Smooth muscle cell (in vitro differentiated cells): Measurements from ENCODE around the gene TLR3. TPM values are rescaled to one million over a fixed set of nuclear protein-coding genes. Genes with fewer than 3 reads are reported as not detected.

Experiments used
- DNase-seq: peaks from one replicate; lab custom pipeline; 2025; ENCODE audit not compliant: unreplicated experiment; lab: John Stamatoyannopoulos, UW
- H2AFZ ChIP-seq: fragments of 200-600 bp; sonication (generic); 2 replicates; pipeline ENCODE4 v1.6.0; 2016; ENCODE audit warnings: antibody characterized with exemption, low read depth, mild to moderate bottlenecking
- H3F3A ChIP-seq: fragments of 200-600 bp; sonication (generic); 2 replicates; pipeline ENCODE4 v1.6.0; 2017; ENCODE audit warnings: antibody characterized with exemption, low read depth
- H3K27ac ChIP-seq: fragments of 200-600 bp; sonication (generic); 2 replicates; pipeline ENCODE4 v1.5.1; 2016; ENCODE audit warnings: low read depth, mild to moderate bottlenecking
- H3K27me3 ChIP-seq: fragments of 200-600 bp; sonication (generic); 2 replicates; pipeline ENCODE4 v1.6.1; 2016; ENCODE audit warnings: low read depth, mild to moderate bottlenecking
- H3K36me3 ChIP-seq: fragments of 200-600 bp; sonication (generic); 2 replicates; pipeline ENCODE4 v1.5.1; 2016; ENCODE audit warnings: low read depth
- H3K4me1 ChIP-seq: fragments of 200-600 bp; sonication (generic); 2 replicates; pipeline ENCODE4 v1.5.1; 2016; ENCODE audit warnings: low read depth
- H3K4me2 ChIP-seq: fragments of 200-600 bp; sonication (generic); 2 replicates; pipeline ENCODE4 v1.6.0; 2016; ENCODE audit warnings: mild to moderate bottlenecking
- H3K4me3 ChIP-seq: fragments of 200-600 bp; sonication (generic); 2 replicates; pipeline ENCODE4 v1.5.1; 2016; ENCODE audit warnings: mild to moderate bottlenecking
- H3K79me2 ChIP-seq: fragments of 200-600 bp; sonication (generic); 2 replicates; pipeline ENCODE4 v1.6.0; 2016; ENCODE audit warnings: low read depth, mild to moderate bottlenecking
- H3K9ac ChIP-seq: fragments of 200-600 bp; sonication (generic); 2 replicates; pipeline ENCODE4 v1.6.0; 2016; ENCODE audit warnings: low read depth
- H3K9me3 ChIP-seq: fragments of 200-600 bp; sonication (generic); replicated peaks from 2 replicates; pipeline ENCODE4 v1.5.1; 2016; ENCODE audit warnings: low read depth
- H4K20me1 ChIP-seq: fragments of 200-600 bp; sonication (generic); 2 replicates; pipeline ENCODE4 v1.6.0; 2016; ENCODE audit warnings: low read depth
- CTCF ChIP-seq: fragments of 200-600 bp; sonication (generic); IDR thresholded peaks from 2 replicates; pipeline ENCODE4 v1.5.1; 2017; ENCODE audit warnings: borderline replicate concordance, mild to moderate bottlenecking, antibody characterized with exemption; ENCODE audit not compliant: insufficient read depth, poor library complexity, severe bottlenecking
- WGBS: methylation state at CpG from one replicate; pipeline ENCODE4 v1.1.7; 2016; ENCODE audit warnings: low lambda C conversion rate; 5-methylcytosine and 5-hydroxymethylcytosine counted together
- polyA plus RNA-seq: library from polyadenylated mRNA; unstranded; fragments of >200 nt; fragmentation: Nextera tagmentation; extraction: Ambion mirVana; gene quantifications from 2 replicates; pipeline ENCODE4 v1.2.1, GENCODE V29; 2016
- total RNA-seq: library from RNA; depleted of rRNA; stranded (reverse); fragments of >200 nt; gene quantifications from 2 replicates; pipeline ENCODE4 v1.2.3, GENCODE V29; 2014

TLR3 gene
- total and polyA plus RNA-seq, 2 experiments from 2014 or later: 0.40 to 1.3 TPM

- Histone ChIP-seq H3K9me3 (no peaks in the 10 kb centered on the region), H3K36me3 (no peaks in the 10 kb centered on the region), H3K4me1 (no peaks in the 10 kb centered on the region), H3K4me2 (peak overlapping the region; percentile 82), H3K4me3 (peak overlapping the region; percentile 30), H3F3A (no peaks in the 10 kb centered on the region), H3K9ac (no peak overlapping the region), H3K79me2 (no peaks in the 10 kb centered on the region), H3K27me3 (no peaks in the 10 kb centered on the region), H2AFZ (peak overlapping the region; percentile 82), H4K20me1 (no peaks in the 10 kb centered on the region), H3K27ac (no peak overlapping the region)
- WGBS: 61% methylated on average over 15 of the region's 15 CpGs
- no peak for DNase-seq
- TF ChIP-seq CTCF: no peak
Observed at GRCh38 chr4:186020793-186021407, 48.1 kb upstream of the TLR3 start.

GRCh38 chr4:186021461-186022167 lies 47.3 kb upstream of the TLR3 start:
- no peaks in the 10 kb centered on the region for H3F3A ChIP-seq
- H3K27ac ChIP-seq: no peak overlapping the region
- no peaks in the 10 kb centered on the region for H3K9me3 ChIP-seq
- no peaks in the 10 kb centered on the region for H3K36me3 ChIP-seq
- H2AFZ ChIP-seq: peak overlapping the region; percentile 82
- no peaks in the 10 kb centered on the region for H3K4me1 ChIP-seq
- H3K9ac ChIP-seq: no peak overlapping the region
- TF ChIP-seq CTCF: peak; percentile 72
- H3K4me2 ChIP-seq: peak overlapping the region; percentile 82
- 19% methylated on average over 11 of the region's 11 CpGs for WGBS
- no peak for DNase-seq
- H3K4me3 ChIP-seq: peak overlapping the region; percentile 30
- no peaks in the 10 kb centered on the region for H3K27me3 ChIP-seq
- H4K20me1 ChIP-seq: no peaks in the 10 kb centered on the region
- H3K79me2 ChIP-seq: no peaks in the 10 kb centered on the region

GRCh38 chr4:186023975-186024374 lies 45.0 kb upstream of the TLR3 start:
- no peaks in the 10 kb centered on the region for H3K36me3 ChIP-seq
- no peak overlapping the region for H3K27ac ChIP-seq
- peaks cover 1% of the 10 kb centered on the region for H3K4me1 ChIP-seq
- H3K4me3 ChIP-seq: no peak overlapping the region
- H3F3A ChIP-seq: no peaks in the 10 kb centered on the region
- no peak for DNase-seq
- WGBS: 95% methylated on average over 14 of the region's 14 CpGs
- no peaks in the 10 kb centered on the region for H3K27me3 ChIP-seq
- H3K9ac ChIP-seq: no peak overlapping the region
- no peaks in the 10 kb centered on the region for H3K79me2 ChIP-seq
- H3K9me3 ChIP-seq: no peaks in the 10 kb centered on the region
- no peaks in the 10 kb centered on the region for H4K20me1 ChIP-seq
- TF ChIP-seq CTCF: no peak
- no peak overlapping the region for H2AFZ ChIP-seq
- no peak overlapping the region for H3K4me2 ChIP-seq
